Endothelial cell of umbilical vein (primary cell): ENCODE data around the gene CNTROB. TPM values are rescaled to one million over a fixed set of nuclear protein-coding genes. Genes with fewer than 3 reads are reported as not detected.

Experiments used
- BruUV-seq: library from RNA; stranded (reverse); fragments of 400-500 nt; replicated peaks from 2 replicates; lab custom pipeline; 2021; lab: Mats Ljungman, UMichigan
- CTCF ChIA-PET: fragments of 300-600, 350-600 bp; sonication (Branson Sonifier 250); formaldehyde crosslinking; loops from one replicate; lab custom pipeline; 2021; ENCODE audit warnings: antibody characterized with exemption, inconsistent platforms; lab: Charles Lee
- POLR2A ChIA-PET: fragments of 300-600, 350-600 bp; sonication (Branson Sonifier 250); formaldehyde crosslinking; loops from one replicate; lab custom pipeline; 2021; ENCODE audit warnings: antibody characterized with exemption, inconsistent platforms; lab: Charles Lee
- DNase-seq: peaks from one replicate; pipeline ENCODE4 v3.0.0-alpha.2; 2011; ENCODE audit warnings: low read depth, low spot score
- FAIRE-seq: peaks from 2 replicates; lab custom pipeline; 2011; peaks lifted over from hg19 to GRCh38; lab: Jason Lieb, UNC
- H2AFZ ChIP-seq: 2 replicates; pipeline ENCODE4 v1.6.0; 2012; ENCODE audit warnings: low read depth, low read length, control low read depth, inconsistent platforms
- H3K27ac ChIP-seq: 2 replicates; pipeline ENCODE4 v1.5.1; 2011; ENCODE audit warnings: low read depth, mild to moderate bottlenecking, control low read depth, low read length, moderate library complexity; ENCODE audit not compliant: insufficient read depth
- H3K27me3 ChIP-seq, 2 experiments: 2 replicates each; pipeline versions ENCODE4 v1.6.0 to v1.6.1; 2011; ENCODE audit warnings: low read length in 2 of 2, mixed read lengths in 1 of 2; ENCODE audit not compliant: control insufficient read depth in 2 of 2, insufficient read depth in 2 of 2
- H3K36me3 ChIP-seq, 2 experiments: 2 replicates in 1 of 2; 3 replicates in 1 of 2; pipeline ENCODE4 v1.5.1; 2011; ENCODE audit warnings: low read length in 2 of 2, mild to moderate bottlenecking in 1 of 2, moderate library complexity in 1 of 2; ENCODE audit not compliant: control insufficient read depth in 2 of 2, insufficient read depth in 2 of 2; ENCODE audit errors: extremely low read depth in 1 of 2
- H3K4me1 ChIP-seq: 3 replicates; pipeline ENCODE4 v1.5.1; 2011; ENCODE audit warnings: mild to moderate bottlenecking, low read length; ENCODE audit not compliant: control insufficient read depth, insufficient read depth; ENCODE audit errors: extremely low read depth
- H3K4me2 ChIP-seq: 2 replicates; pipeline ENCODE4 v1.6.1; 2011; ENCODE audit warnings: low read length, control low read depth, mixed read lengths; ENCODE audit not compliant: insufficient read depth
- H3K4me3 ChIP-seq, 3 experiments: fragments of 200-600 bp in 1 of 3; sonication (generic), shearing (Covaris generic) in 1 of 3; replicated peaks in 1 of 3; 2 replicates each; pipeline ENCODE4 v1.5.1; 2011 to 2016; ENCODE audit warnings: control low read depth in 3 of 3, low read length in 3 of 3, mild to moderate bottlenecking in 2 of 3, inconsistent platforms in 1 of 3, low read depth in 1 of 3, moderate library complexity in 1 of 3; ENCODE audit not compliant: insufficient read depth in 1 of 3
- H3K79me2 ChIP-seq: 2 replicates; pipeline ENCODE4 v1.6.0; 2012; ENCODE audit warnings: low read length, inconsistent platforms; ENCODE audit not compliant: control insufficient read depth, insufficient read depth
- H3K9ac ChIP-seq: replicated peaks from 2 replicates; pipeline ENCODE3; 2011; ENCODE audit warnings: low read length, control low read depth; ENCODE audit not compliant: insufficient read depth; ENCODE audit errors: extremely low read depth
- H3K9me1 ChIP-seq: replicated peaks from 3 replicates; pipeline ENCODE4 v1.6.0; 2011; ENCODE audit warnings: mild to moderate bottlenecking, low read length; ENCODE audit not compliant: control insufficient read depth, insufficient read depth; ENCODE audit errors: extremely low read depth
- H3K9me3 ChIP-seq: replicated peaks from 2 replicates; pipeline ENCODE4 v1.5.1; 2012; ENCODE audit warnings: low read length, inconsistent platforms; ENCODE audit not compliant: control insufficient read depth, insufficient read depth
- H4K20me1 ChIP-seq: replicated peaks from 2 replicates; pipeline ENCODE3; 2011; ENCODE audit warnings: mild to moderate bottlenecking, low read length; ENCODE audit not compliant: control insufficient read depth, insufficient read depth; ENCODE audit errors: extremely low read depth
- CTCF ChIP-seq, 2 donors: IDR thresholded peaks; 1 replicate in 1 of 2; 2 replicates in 1 of 2; pipeline ENCODE4 v1.5.1; 2011; ENCODE audit warnings: low read length in 2 of 2, mild to moderate bottlenecking in 2 of 2, moderate library complexity in 2 of 2, control low read depth in 1 of 2, inconsistent platforms in 1 of 2, low read depth in 1 of 2; ENCODE audit not compliant: insufficient read depth in 1 of 2; ENCODE audit errors: extremely low read depth in 1 of 2
- EZH2 ChIP-seq: IDR thresholded peaks from 2 replicates; pipeline ENCODE4 v1.6.1; 2012; ENCODE audit warnings: borderline replicate concordance, low read depth, mild to moderate bottlenecking, moderate library complexity, low read length, inconsistent platforms; ENCODE audit not compliant: severe bottlenecking
- FOS ChIP-seq: IDR thresholded peaks from 2 replicates; pipeline ENCODE4 v1.6.1; 2011; ENCODE audit warnings: mild to moderate bottlenecking, low read length, moderate library complexity, borderline replicate concordance; ENCODE audit not compliant: insufficient read depth
- GATA2 ChIP-seq: IDR thresholded peaks from 2 replicates; pipeline ENCODE4 v1.7.0; 2011; ENCODE audit warnings: low read depth, mild to moderate bottlenecking, moderate library complexity, mixed read lengths, low read length; ENCODE audit not compliant: insufficient read length, insufficient read depth
- JUN ChIP-seq: IDR thresholded peaks from 2 replicates; pipeline ENCODE4 v1.6.1; 2011; ENCODE audit warnings: borderline replicate concordance, low read depth; ENCODE audit not compliant: insufficient read length, insufficient read depth
- MAX ChIP-seq: IDR thresholded peaks from 2 replicates; pipeline ENCODE4 v1.6.1; 2011; ENCODE audit not compliant: insufficient read depth, insufficient read length
- MYC ChIP-seq: IDR thresholded peaks from one replicate; pipeline ENCODE4 v1.6.1; 2011; ENCODE audit warnings: mild to moderate bottlenecking, low read depth, low read length
- POLR2A ChIP-seq: IDR thresholded peaks from 2 replicates; pipeline ENCODE4 v1.6.1; 2012; ENCODE audit warnings: low read depth, mild to moderate bottlenecking, control low read depth, low read length
- POLR2AphosphoS5 ChIP-seq: IDR thresholded peaks from 2 replicates; pipeline ENCODE4 v1.6.1; 2012; ENCODE audit warnings: low read depth, mild to moderate bottlenecking, control low read depth, low read length, moderate library complexity; ENCODE audit not compliant: insufficient read depth
- dilution Hi-C: fragments of 300-500 bp; cut with MboI; formaldehyde crosslinking; loops from one replicate; pipeline ENCODE4 v1.15.0; 2019; ENCODE audit warnings: low sequenced_read_pairs; ENCODE audit not compliant: extremely low pct_ligation_motif_present
- intact Hi-C: fragments of 100-400 bp; cut with micrococcal nuclease; formaldehyde crosslinking; loops from one replicate; pipeline ENCODE4 v1.10.0; 2022
- polyA plus RNA-seq, 4 experiments: library from polyadenylated mRNA; depleted of rRNA in 3 of 4; stranded (reverse) in 3 of 4; unstranded in 1 of 4; fragments of >200 nt; gene quantifications; 2 replicates each; pipeline versions ENCODE4 v1.2.1 to v1.2.3, GENCODE V29; 2011 to 2012; ENCODE audit warnings: missing spikeins in 1 of 4
- total RNA-seq: library from RNA; stranded (reverse); gene quantifications from 2 replicates; pipeline ENCODE4 v1.2.3, GENCODE V29; 2021

CNTROB gene
- total and polyA plus RNA-seq, 2 donors (not counting 3 experiments of a cell fraction or from before 2014, with no cell fraction given): 24.9 to 47.2 TPM

DNA sequence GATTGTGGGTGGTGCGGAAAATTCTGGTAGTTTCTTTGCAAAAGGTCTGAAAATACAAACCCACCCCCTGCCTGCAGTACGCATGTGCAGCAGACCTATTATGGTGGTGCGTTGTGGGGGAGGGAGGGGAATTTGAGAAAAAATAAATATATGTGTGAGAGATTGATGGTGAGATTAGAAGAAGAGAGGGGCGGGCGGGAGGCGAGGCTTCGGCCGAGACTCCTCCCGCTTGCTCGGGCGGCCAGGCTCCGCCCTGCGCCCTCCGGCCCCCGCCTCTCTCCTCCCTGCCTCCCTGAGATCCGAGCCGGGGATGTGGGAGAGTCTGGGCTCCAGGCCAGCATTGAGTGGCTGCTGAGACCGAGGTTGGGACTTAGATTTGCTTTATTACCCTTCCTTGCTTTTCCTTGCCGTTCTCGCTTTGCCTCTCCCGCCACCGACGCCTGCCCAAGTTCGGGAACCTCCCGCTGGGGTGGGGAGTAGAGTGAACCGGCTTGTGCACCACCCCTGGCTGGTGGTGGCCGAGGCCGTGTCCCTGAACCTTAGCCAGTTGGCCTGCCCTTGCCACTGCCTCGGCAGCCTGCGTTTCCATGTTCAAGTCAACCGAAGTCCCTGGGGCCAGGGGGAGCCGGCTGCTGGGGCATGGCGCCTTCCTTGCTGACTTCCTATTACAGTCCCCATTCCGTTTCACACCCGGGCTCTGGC is 44.4 kb upstream of the CNTROB start:
- Histone ChIP-seq H3K27ac (peak overlapping the region; percentile 94), H3K27me3 (no peaks in the 10 kb centered on the region), H3K4me1 (peaks cover 42% of the 10 kb centered on the region), H3K36me3 (peaks cover 10 to 15% of the 10 kb centered on the region in 2 experiments), H3K4me3 (peak overlapping the region in 2 of 3 experiments; percentile 50 to 76), H3K4me2 (peak overlapping the region; percentile 95), H3K79me2 (peaks cover 32% of the 10 kb centered on the region), H3K9me1 (no peaks in the 10 kb centered on the region), H4K20me1 (no peaks in the 10 kb centered on the region), H2AFZ (peak overlapping the region; percentile 46), H3K9me3 (no peaks in the 10 kb centered on the region), H3K9ac (peak overlapping the region; percentile 82)
- intact Hi-C loops: loop anchor here (1.0 to 5.0 kb wide), 8 partner anchors 25 to 267 kb away; partner anchors contain the start of genes ALOXE3, CNTROB, KDM6B and NAA38
- DNase-seq (peak; percentile 100), FAIRE-seq (peak; percentile 94)
- POLR2A ChIA-PET: no interaction called here
- CTCF ChIA-PET: no interaction called here
- no TSS peak for BruUV-seq
- TF ChIP-seq GATA2 (peak; percentile 96), EZH2 (no peak), POLR2A (peak; percentile 74), CTCF (IDR thresholded peaks at IDR 0.05; ENCODE audit: extremely low read depth in 1 of 2, insufficient read depth in 1 of 2, low read depth in 1 of 2, low read length in 2 of 2) (no peak), JUN (no peak), MAX (no peak), POLR2AphosphoS5 (peak; percentile 91), MYC (no peak), FOS (no peak)
- dilution Hi-C loops: no loop called here
